HUES6 (cell line): ENCODE results near the gene PCSK9.

Experiments used
- H3K27ac ChIP-seq: 2 replicates; pipeline ENCODE4 v1.7.0; 2013; ENCODE audit warnings: low read depth, mild to moderate bottlenecking, low read length, inconsistent platforms
- H3K27me3 ChIP-seq: 2 replicates; pipeline ENCODE4 v1.6.1; 2013; ENCODE audit warnings: low read length; ENCODE audit not compliant: control insufficient read depth, insufficient read depth
- H3K36me3 ChIP-seq: 2 replicates; pipeline ENCODE4 v1.6.1; 2013; ENCODE audit warnings: low read length; ENCODE audit not compliant: control insufficient read depth, insufficient read depth
- H3K4me1 ChIP-seq: 2 replicates; pipeline ENCODE4 v1.6.1; 2013; ENCODE audit warnings: low read length; ENCODE audit not compliant: control insufficient read depth, insufficient read depth
- H3K4me3 ChIP-seq: 2 replicates; pipeline ENCODE4 v1.5.1; 2013; ENCODE audit warnings: low read depth, low read length
- H3K9ac ChIP-seq: one replicate; pipeline ENCODE4 v1.6.1; 2013; ENCODE audit warnings: mild to moderate bottlenecking, low read length
- H3K9me3 ChIP-seq: 2 replicates; pipeline ENCODE4 v1.6.1; 2013; ENCODE audit warnings: low read depth, low read length; ENCODE audit not compliant: control insufficient read depth, insufficient read depth

PCSK9 gene

DNA sequence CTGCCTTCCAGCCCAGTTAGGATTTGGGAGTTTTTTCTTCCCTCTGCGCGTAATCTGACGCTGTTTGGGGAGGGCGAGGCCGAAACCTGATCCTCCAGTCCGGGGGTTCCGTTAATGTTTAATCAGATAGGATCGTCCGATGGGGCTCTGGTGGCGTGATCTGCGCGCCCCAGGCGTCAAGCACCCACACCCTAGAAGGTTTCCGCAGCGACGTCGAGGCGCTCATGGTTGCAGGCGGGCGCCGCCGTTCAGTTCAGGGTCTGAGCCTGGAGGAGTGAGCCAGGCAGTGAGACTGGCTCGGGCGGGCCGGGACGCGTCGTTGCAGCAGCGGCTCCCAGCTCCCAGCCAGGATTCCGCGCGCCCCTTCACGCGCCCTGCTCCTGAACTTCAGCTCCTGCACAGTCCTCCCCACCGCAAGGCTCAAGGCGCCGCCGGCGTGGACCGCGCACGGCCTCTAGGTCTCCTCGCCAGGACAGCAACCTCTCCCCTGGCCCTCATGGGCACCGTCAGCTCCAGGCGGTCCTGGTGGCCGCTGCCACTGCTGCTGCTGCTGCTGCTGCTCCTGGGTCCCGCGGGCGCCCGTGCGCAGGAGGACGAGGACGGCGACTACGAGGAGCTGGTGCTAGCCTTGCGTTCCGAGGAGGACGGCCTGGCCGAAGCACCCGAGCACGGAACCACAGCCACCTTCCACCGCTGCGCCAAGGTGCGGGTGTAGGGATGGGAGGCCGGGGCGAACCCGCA is at the start of gene PCSK9:
Gene PCSK9 (plus strand): TSS at position 207 of the 741 bp plus-strand sequence. CDS start 290 bp downstream, at position 497.
- Histone ChIP-seq H3K9me3 (no peaks in the 10 kb centered on the region), H3K36me3 (peaks cover 30% of the 10 kb centered on the region), H3K4me1 (peaks cover 36% of the 10 kb centered on the region), H3K9ac (peak within 1 kb of the TSS; percentile 64), H3K27ac (no peak within 1 kb of the TSS), H3K4me3 (peak within 1 kb of the TSS; percentile 69), H3K27me3 (peaks cover 41% of the 10 kb centered on the region; the same call in 1 of the 2 replicates)

GRCh38 chr1:54989968-54990810 is 49.2 kb upstream of the PCSK9 start:
- Histone ChIP-seq H3K4me1 (peaks cover 19% of the 10 kb centered on the region), H3K9me3 (no peaks in the 10 kb centered on the region), H3K27ac (no peak overlapping the region), H3K36me3 (no peaks in the 10 kb centered on the region), H3K4me3 (no peak overlapping the region), H3K27me3 (peaks cover 5% of the 10 kb centered on the region; the same call in 1 of the 2 replicates), H3K9ac (no peak overlapping the region)

- Histone ChIP-seq H3K27me3 (peaks cover 9% of the 10 kb centered on the region; the same call in 1 of the 2 replicates), H3K9ac (no peak overlapping the region), H3K27ac (no peak overlapping the region), H3K4me1 (peaks cover 22% of the 10 kb centered on the region), H3K36me3 (no peaks in the 10 kb centered on the region), H3K4me3 (no peak overlapping the region), H3K9me3 (no peaks in the 10 kb centered on the region)
Observed at GRCh38 chr1:54990916-54991315, 48.4 kb upstream of the PCSK9 start.

DNA sequence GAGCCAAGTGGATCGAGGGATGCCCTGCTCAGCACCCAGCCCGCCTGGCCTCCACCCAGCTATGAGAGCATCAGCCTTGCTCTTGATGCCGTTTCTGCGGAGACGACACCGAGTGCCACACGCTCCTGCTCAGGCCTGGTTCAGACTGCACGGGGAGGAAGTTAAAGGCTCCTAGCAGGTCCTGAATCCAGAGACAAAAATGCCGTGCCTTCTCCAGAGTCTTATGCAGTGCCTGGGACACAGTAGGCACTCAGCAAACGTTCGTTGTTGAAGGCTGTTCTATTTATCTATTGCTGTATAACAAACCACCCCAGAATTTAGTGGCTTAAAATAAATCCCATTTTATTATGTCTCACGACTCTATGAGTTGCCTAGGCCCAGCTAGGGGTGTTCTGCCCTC is 47.4 kb upstream of the PCSK9 start:
- Histone ChIP-seq H3K4me1 (peaks cover 26% of the 10 kb centered on the region), H3K4me3 (no peak overlapping the region), H3K27ac (no peak overlapping the region), H3K9me3 (no peaks in the 10 kb centered on the region), H3K36me3 (no peaks in the 10 kb centered on the region), H3K9ac (no peak overlapping the region), H3K27me3 (peaks cover 16% of the 10 kb centered on the region)

DNA sequence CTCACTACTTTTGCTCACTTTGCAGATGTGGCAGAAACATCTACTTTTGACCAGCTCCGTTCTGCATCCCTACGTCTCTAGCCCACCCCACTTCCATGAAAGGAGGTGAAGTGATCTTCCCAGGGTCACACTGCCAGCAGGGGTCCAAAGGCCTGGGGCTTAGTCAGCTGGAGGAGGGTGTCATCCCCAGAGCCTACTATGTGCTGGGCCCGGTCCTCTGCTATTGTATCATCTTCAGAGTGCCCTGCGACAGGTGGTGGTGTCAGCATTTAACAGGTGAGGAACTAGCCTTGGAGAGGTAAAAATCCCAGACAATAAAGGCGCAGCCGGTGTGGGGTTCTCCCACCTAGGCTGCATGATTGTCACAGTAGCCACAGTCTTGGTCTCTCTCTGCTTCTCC is 46.2 kb upstream of the PCSK9 start:
- H3K36me3 ChIP-seq: no peaks in the 10 kb centered on the region
- no peak overlapping the region for H3K27ac ChIP-seq
- no peak overlapping the region for H3K9ac ChIP-seq
- H3K4me3 ChIP-seq: no peak overlapping the region
- H3K27me3 ChIP-seq: peaks cover 28% of the 10 kb centered on the region
- peaks cover 34% of the 10 kb centered on the region for H3K4me1 ChIP-seq
- H3K9me3 ChIP-seq: no peaks in the 10 kb centered on the region

DNA sequence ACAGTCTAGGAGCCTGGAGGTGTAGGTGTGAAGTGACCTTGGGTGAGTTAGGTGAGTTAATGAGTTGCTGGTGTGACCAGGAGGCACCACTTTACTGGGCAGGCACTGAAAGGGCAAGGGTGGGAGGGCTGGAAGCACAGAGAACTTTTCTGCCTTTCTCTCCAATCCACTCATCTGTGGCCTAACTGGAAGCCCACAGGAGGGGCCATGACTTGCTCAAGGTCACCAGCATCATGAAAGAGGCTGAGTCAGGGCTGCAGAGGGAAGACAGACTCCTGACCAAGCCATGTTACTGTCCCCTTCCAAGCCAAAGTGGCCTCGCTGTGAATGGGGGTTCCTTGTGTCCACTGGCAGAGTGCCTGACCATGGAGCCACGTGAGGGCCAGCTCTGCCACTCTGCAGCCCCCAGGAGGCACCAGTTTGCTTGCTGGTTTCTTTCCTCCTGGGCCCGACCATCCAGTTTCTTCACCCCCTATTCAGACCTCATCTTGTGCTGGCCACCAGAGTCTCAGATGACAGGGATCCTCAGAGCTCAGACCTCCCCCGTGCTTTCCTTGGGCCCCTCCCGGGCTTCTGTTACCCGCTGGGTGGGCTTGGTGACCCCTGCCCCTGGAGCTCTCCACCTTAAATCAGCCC is 44.9 kb upstream of the PCSK9 start:
- Histone ChIP-seq H3K4me1 (peaks cover 40% of the 10 kb centered on the region), H3K9me3 (no peaks in the 10 kb centered on the region), H3K27me3 (peaks cover 41% of the 10 kb centered on the region), H3K27ac (no peak overlapping the region), H3K36me3 (no peaks in the 10 kb centered on the region), H3K4me3 (no peak overlapping the region), H3K9ac (no peak overlapping the region)

GRCh38 chr1:54995013-54995760 is 44.2 kb upstream of the PCSK9 start:
- no peak overlapping the region for H3K4me3 ChIP-seq
- H3K9ac ChIP-seq: no peak overlapping the region
- H3K4me1 ChIP-seq: peaks cover 39% of the 10 kb centered on the region
- H3K9me3 ChIP-seq: no peaks in the 10 kb centered on the region
- peaks cover 48% of the 10 kb centered on the region for H3K27me3 ChIP-seq
- no peak overlapping the region for H3K27ac ChIP-seq
- no peaks in the 10 kb centered on the region for H3K36me3 ChIP-seq

GRCh38 chr1:54995835-54996234 is 43.5 kb upstream of the PCSK9 start:
- no peaks in the 10 kb centered on the region for H3K9me3 ChIP-seq

GRCh38 chr1:54996359-54996868 is 42.9 kb upstream of the PCSK9 start:
- Histone ChIP-seq H3K27me3 (peaks cover 58% of the 10 kb centered on the region), H3K36me3 (no peaks in the 10 kb centered on the region), H3K9me3 (no peaks in the 10 kb centered on the region), H3K9ac (no peak overlapping the region), H3K4me1 (peaks cover 39% of the 10 kb centered on the region), H3K27ac (no peak overlapping the region), H3K4me3 (peak overlapping the region; percentile 55)

More at GRCh38 chr1:54995835-54996234, 43.5 kb upstream of the PCSK9 start:
- no peaks in the 10 kb centered on the region for H3K36me3 ChIP-seq
- H3K4me1 ChIP-seq: peaks cover 39% of the 10 kb centered on the region
- peaks cover 53% of the 10 kb centered on the region for H3K27me3 ChIP-seq
- no peak overlapping the region for H3K9ac ChIP-seq
- H3K27ac ChIP-seq: no peak overlapping the region
- no peak overlapping the region for H3K4me3 ChIP-seq
